Loucy (cell line): ENCODE measurements around the gene DOK7.

Experiments used
- H2AFZ ChIP-seq: fragments of 200-600 bp; sonication (generic); 2 replicates; pipeline ENCODE4 v1.6.0; 2016; ENCODE audit warnings: antibody characterized with exemption, mild to moderate bottlenecking, low read length, moderate library complexity
- H3F3A ChIP-seq: fragments of 200-600 bp; 2 replicates; pipeline ENCODE4 v1.6.0; 2016; ENCODE audit warnings: antibody characterized with exemption, low read depth, mild to moderate bottlenecking
- H3K27me3 ChIP-seq: fragments of 200-600 bp; sonication (generic); 2 replicates; pipeline ENCODE4 v1.6.1; 2014; ENCODE audit warnings: low read length, mild to moderate bottlenecking; ENCODE audit not compliant: insufficient read depth, poor library complexity, severe bottlenecking
- H3K36me3 ChIP-seq: fragments of 200-600 bp; sonication (generic); 2 replicates; pipeline ENCODE4 v1.6.1; 2016; ENCODE audit warnings: low read length; ENCODE audit not compliant: insufficient read depth
- H3K4me1 ChIP-seq: fragments of 200-600 bp; sonication (generic); 2 replicates; pipeline ENCODE4 v1.5.1; 2014; ENCODE audit warnings: low read length, mild to moderate bottlenecking; ENCODE audit not compliant: insufficient read depth, poor library complexity, severe bottlenecking
- H3K4me2 ChIP-seq: fragments of 200-600 bp; sonication (generic); 2 replicates; pipeline ENCODE4 v1.6.0; 2014; ENCODE audit warnings: antibody characterized with exemption, low read length, low read depth, mild to moderate bottlenecking; ENCODE audit not compliant: poor library complexity, severe bottlenecking
- H3K4me3 ChIP-seq: fragments of 200-600 bp; sonication (generic); 2 replicates; pipeline ENCODE4 v1.5.1; 2014; ENCODE audit warnings: low read length, mild to moderate bottlenecking, mixed read lengths; ENCODE audit not compliant: poor library complexity, severe bottlenecking
- H3K79me2 ChIP-seq: fragments of 200-600 bp; sonication (generic); 2 replicates; pipeline ENCODE4 v1.6.1; 2014; ENCODE audit warnings: low read length; ENCODE audit not compliant: insufficient read depth
- H3K9ac ChIP-seq: fragments of 200-600 bp; sonication (generic); 2 replicates; pipeline ENCODE4 v1.6.0; 2014; ENCODE audit warnings: mild to moderate bottlenecking, low read depth, low read length, moderate library complexity; ENCODE audit not compliant: poor library complexity, severe bottlenecking
- H3K9me2 ChIP-seq: fragments of 200-600 bp; sonication (generic); replicated peaks from 2 replicates; pipeline ENCODE4 v1.6.1; 2016; ENCODE audit warnings: low read depth, low read length, mixed read lengths
- H3K9me3 ChIP-seq: fragments of 200-600 bp; sonication (generic); 2 replicates; pipeline ENCODE4 v1.6.1; 2014; ENCODE audit warnings: mild to moderate bottlenecking, antibody characterized with exemption, low read length, low read depth; ENCODE audit not compliant: insufficient read depth
- H4K20me1 ChIP-seq: fragments of 200-600 bp; sonication (generic); 2 replicates; pipeline ENCODE4 v1.6.0; 2014; ENCODE audit warnings: antibody characterized with exemption, low read length, mild to moderate bottlenecking; ENCODE audit not compliant: insufficient read depth, poor library complexity, severe bottlenecking
- EZH2phosphoT487 ChIP-seq: fragments of 200-600 bp; IDR thresholded peaks from 2 replicates; pipeline ENCODE4 v1.6.1; 2018; ENCODE audit warnings: antibody characterized with exemption, mild to moderate bottlenecking, moderate library complexity, borderline replicate concordance
- TF ChIP-seq, protein P1 (sequence below): fragments of 200-600 bp; sonication (generic); conservative IDR thresholded peaks from 2 replicates; pipeline ENCODE4 v1.5.1; 2014; ENCODE audit warnings: mild to moderate bottlenecking, antibody characterized with exemption, low read length

Gene DOK7

DNA sequence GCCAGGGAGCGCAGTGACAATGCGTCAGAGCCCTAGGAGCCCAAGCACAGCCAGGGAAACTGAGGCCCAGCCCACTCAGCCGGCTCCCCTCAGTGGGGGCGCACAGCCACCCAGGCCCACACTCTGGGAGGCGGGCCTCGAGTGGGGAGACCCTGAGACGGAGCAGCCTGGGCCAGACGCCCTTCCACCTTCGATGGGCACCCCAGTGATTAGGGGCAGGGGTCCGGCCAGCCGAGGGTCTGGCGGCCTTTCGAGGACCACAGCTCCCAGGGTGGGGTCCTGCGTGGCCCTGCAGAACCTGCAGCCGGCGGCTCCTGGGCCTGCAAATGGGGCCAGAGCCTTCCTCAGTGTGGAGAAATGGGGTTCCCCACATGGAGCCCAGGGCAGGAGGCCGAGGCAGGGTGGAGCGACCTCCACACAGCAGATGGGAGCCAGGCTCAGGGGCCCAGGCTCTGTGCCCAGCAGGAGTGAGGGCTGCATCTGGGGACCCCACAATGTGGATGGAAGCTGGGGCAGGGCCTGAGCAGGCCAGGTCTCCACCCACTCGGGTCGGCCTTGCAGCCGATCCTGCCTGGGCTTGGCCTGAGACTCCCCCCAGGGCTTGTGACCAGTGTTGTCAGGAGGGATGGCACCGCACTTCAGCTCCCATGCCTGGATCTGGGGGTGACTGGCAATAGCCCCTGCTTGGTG is 16.3 kb upstream of the DOK7 start:
- H3K9me2 ChIP-seq: no peaks in the 10 kb centered on the region
- no peaks in the 10 kb centered on the region for H3K9me3 ChIP-seq
- H3K36me3 ChIP-seq: no peaks in the 10 kb centered on the region
- no peak overlapping the region for H3K9ac ChIP-seq
- H3K4me2 ChIP-seq: no peak overlapping the region
- H2AFZ ChIP-seq: no peak overlapping the region
- TF ChIP-seq EZH2phosphoT487: no peak
- TF ChIP-seq, protein P1, sequence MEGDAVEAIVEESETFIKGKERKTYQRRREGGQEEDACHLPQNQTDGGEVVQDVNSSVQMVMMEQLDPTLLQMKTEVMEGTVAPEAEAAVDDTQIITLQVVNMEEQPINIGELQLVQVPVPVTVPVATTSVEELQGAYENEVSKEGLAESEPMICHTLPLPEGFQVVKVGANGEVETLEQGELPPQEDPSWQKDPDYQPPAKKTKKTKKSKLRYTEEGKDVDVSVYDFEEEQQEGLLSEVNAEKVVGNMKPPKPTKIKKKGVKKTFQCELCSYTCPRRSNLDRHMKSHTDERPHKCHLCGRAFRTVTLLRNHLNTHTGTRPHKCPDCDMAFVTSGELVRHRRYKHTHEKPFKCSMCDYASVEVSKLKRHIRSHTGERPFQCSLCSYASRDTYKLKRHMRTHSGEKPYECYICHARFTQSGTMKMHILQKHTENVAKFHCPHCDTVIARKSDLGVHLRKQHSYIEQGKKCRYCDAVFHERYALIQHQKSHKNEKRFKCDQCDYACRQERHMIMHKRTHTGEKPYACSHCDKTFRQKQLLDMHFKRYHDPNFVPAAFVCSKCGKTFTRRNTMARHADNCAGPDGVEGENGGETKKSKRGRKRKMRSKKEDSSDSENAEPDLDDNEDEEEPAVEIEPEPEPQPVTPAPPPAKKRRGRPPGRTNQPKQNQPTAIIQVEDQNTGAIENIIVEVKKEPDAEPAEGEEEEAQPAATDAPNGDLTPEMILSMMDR: no peak
- H3K27me3 ChIP-seq: no peaks in the 10 kb centered on the region
- no peaks in the 10 kb centered on the region for H3F3A ChIP-seq
- no peaks in the 10 kb centered on the region for H4K20me1 ChIP-seq
- no peaks in the 10 kb centered on the region for H3K4me1 ChIP-seq
- H3K79me2 ChIP-seq: no peaks in the 10 kb centered on the region
- H3K4me3 ChIP-seq: no peak overlapping the region

DNA sequence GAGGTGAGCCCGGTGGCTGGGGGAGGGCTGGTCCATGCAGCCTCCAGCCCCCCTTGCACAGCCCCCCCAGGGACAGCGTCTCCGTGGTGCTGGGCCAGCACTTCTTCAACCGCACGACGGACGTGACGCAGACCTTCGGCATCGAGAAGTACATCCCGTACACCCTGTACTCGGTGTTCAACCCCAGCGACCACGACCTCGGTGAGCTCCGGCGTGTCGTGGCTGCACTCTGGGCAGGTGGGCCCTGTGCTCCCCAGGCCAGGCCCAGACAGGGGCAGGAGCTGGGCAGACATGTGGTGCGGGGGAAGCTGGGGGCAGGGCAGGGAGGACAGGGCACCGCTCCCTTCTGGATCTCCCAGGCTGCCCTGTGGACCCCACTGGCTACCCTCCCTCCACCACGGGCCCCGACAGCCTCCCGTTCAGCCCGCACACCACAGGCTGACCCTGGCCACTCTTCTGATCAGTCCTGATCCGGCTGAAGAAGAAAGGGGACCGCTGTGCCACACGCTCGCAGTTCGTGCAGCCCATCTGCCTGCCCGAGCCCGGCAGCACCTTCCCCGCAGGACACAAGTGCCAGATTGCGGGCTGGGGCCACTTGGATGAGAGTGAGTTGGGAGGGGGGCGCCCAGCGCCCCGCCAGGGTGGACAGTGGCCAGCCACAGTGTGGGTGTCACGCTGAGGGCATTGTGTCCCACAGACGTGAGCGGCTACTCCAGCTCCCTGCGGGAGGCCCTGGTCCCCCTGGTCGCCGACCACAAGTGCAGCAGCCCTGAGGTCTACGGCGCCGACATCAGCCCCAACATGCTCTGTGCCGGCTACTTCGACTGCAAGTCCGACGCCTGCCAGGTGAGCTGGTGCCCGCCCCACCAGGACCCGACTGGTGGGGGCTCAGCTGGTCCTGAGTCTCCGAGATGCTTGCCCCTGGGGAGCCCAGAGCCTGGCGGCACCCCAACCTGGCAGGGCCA is 15.4 kb upstream of the DOK7 start:
- H3K4me3 ChIP-seq: no peak overlapping the region
- H3K9ac ChIP-seq: no peak overlapping the region
- H3K36me3 ChIP-seq: no peaks in the 10 kb centered on the region
- H3K4me1 ChIP-seq: no peaks in the 10 kb centered on the region
- no peak overlapping the region for H3K4me2 ChIP-seq
- no peaks in the 10 kb centered on the region for H3F3A ChIP-seq
- TF ChIP-seq, protein P1: no peak
- no peak for TF ChIP-seq EZH2phosphoT487
- H2AFZ ChIP-seq: no peak overlapping the region
- no peaks in the 10 kb centered on the region for H4K20me1 ChIP-seq
- H3K9me3 ChIP-seq: no peaks in the 10 kb centered on the region
- H3K27me3 ChIP-seq: no peaks in the 10 kb centered on the region
- no peaks in the 10 kb centered on the region for H3K79me2 ChIP-seq
- no peaks in the 10 kb centered on the region for H3K9me2 ChIP-seq

DNA sequence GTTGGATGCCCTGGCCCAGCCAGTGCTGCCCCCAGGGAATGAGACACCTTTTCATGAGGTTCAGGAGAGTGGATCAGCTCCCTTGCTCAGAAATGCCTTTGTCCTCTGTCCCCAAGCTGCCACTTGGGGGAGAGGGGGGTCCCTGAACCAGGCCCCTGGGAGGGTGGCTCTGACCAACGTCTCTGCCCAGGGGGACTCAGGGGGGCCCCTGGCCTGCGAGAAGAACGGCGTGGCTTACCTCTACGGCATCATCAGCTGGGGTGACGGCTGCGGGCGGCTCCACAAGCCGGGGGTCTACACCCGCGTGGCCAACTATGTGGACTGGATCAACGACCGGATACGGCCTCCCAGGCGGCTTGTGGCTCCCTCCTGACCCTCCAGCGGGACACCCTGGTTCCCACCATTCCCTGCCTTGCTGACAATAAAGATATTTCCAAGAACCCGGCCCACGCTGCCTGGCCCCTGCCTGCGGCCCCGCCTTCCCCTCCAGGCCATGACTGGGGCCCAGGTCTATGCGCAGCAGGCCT is 14.0 kb upstream of the DOK7 start:
- Histone ChIP-seq H3K9me2 (no peaks in the 10 kb centered on the region), H2AFZ (no peak overlapping the region), H3K79me2 (no peaks in the 10 kb centered on the region), H3K4me3 (no peak overlapping the region), H3K9ac (no peak overlapping the region), H4K20me1 (no peaks in the 10 kb centered on the region), H3K9me3 (no peaks in the 10 kb centered on the region), H3F3A (no peaks in the 10 kb centered on the region), H3K36me3 (no peaks in the 10 kb centered on the region), H3K27me3 (no peaks in the 10 kb centered on the region), H3K4me2 (no peak overlapping the region), H3K4me1 (no peaks in the 10 kb centered on the region)
- TF ChIP-seq, protein P1: no peak
- no peak for TF ChIP-seq EZH2phosphoT487
